ENCODE data around the gene SRC.

Gene SRC

GRCh38 chr20:37395921-37396415, 50.0 kb downstream of the SRC start:
- DNase-seq (ENCODE audit: low read depth in 2 of 2), result no peak

GRCh38 chr20:37396416-37397075, 50.6 kb downstream of the SRC start:
- no peak for DNase-seq (ENCODE audit: low read depth in 2 of 2)

DNA sequence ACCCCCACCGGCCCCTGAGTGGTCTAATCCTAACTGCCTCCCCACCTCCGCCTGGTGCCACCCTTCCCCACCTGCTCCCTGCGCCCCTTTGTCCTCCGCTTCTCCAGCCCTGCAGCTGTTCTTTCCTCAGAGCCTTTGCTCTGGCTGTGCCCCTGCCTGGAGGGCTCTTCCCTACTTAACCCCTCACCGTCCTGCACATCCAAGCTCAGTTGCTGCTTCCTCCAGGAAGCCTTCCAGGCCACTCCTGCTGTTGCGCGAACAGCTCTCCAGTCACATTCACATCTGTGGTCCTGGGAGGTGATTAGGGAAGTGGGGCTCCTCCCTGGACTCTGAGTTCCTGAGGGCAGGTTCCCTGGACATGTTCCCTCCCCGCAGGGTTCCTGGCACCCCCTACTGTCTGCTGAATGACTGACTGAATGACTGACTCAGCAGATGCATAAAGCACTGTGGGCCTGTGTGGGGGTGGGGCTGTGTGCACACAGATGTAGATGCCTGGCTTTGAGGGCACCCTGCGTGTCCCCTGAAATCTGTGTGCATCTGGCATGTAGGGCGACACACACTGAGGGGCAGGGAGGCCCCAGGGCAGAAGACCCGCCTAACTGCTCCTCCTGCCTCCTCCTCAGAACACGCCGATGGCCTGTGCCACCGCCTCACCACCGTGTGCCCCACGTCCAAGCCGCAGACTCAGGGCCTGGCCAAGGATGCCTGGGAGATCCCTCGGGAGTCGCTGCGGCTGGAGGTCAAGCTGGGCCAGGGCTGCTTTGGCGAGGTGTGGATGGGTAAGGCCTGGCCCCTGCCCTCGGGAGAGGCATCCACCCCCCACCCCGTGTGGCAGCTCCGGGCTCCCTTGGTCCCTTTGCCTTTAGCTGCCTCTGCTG, 51.4 kb downstream of the SRC start:
- DNase-seq (ENCODE audit: low read depth in 2 of 2), result no peak

DNA sequence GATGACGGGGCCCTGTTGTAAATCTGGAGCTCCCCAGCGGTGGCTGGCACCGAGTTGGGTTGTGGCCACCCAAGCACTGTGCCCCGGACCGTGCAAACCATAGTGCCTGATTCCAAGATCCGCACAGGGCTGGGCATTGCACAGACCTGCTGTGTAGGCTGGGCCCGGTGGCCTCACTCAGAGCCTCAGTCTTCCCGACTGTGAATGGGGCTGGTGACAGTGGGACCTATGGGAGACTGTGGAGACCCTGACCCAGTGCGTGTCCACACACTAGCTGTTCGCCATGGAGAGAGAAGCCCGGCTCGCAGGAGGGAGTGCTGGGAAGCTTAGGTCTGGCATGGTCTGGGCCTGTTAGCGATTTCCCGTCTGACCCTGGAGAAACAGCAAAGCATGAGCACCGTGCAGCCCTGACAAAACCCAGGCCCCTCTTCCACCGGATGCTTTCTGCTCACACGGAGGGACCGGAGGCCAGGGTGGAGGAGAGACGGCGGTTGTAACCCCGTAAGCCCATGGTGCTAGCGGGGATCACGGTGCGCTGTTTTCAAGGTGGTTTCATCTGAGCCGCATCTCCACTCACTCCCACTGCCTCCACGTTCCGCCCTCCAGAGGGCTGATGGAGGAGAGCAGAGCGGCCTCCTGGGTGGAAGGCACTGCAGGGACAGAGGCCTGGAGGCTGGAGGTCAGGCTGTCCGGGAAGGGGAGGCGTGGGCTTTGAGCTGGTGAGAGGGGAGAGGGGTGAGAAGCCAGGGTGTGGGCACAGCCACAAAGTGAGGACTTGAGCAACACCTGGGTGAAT, 52.2 kb downstream of the SRC start:
- DNase-seq (ENCODE audit: low read depth in 2 of 2), result no peak

DNA sequence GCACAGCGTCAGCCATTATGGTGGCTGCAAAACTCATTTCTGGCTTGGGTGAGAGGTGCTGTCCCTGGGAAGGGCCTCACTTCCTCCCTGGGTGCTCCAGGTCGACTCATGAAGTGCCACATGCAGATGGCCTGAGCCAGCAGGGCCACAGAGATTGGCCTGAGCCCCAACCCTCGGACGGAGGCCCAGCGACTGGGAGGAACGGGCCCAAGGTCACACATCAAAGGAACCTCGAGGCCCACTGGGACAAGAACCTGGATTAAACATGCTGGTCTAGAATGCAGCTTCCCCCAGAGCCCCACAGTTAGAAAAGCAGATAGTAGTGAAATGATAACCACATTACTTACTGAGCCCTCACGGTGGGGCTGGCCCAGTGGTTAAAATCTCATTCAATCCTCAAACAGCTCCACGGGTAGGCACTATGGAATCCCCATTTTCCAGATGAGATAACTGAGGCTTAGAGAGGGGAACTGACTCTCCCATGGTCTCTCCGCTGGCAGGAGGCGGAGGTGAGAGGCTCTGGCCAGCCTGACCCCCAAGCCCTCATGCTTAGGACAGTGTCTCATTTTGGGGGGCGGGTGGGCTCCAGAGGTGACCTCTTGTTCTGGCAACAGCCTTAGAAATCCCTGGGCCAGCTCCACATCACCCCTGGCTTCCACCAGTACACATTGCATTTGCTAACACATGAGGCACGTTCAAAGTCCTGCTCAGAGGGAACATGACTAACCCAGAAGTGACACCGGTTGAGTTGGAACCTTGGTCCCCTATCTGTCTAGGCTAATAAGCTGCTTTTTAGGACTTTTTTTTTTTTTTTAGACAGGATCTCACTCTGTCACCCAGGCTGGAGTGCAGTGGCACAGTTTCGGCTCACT, 53.0 kb downstream of the SRC start:
- DNase-seq (ENCODE audit: low read depth in 2 of 2), result no peak

GRCh38 chr20:37401282-37401929, 55.5 kb downstream of the SRC start:
- DNase-seq (ENCODE audit: low read depth in 2 of 2), result no peak

DNA sequence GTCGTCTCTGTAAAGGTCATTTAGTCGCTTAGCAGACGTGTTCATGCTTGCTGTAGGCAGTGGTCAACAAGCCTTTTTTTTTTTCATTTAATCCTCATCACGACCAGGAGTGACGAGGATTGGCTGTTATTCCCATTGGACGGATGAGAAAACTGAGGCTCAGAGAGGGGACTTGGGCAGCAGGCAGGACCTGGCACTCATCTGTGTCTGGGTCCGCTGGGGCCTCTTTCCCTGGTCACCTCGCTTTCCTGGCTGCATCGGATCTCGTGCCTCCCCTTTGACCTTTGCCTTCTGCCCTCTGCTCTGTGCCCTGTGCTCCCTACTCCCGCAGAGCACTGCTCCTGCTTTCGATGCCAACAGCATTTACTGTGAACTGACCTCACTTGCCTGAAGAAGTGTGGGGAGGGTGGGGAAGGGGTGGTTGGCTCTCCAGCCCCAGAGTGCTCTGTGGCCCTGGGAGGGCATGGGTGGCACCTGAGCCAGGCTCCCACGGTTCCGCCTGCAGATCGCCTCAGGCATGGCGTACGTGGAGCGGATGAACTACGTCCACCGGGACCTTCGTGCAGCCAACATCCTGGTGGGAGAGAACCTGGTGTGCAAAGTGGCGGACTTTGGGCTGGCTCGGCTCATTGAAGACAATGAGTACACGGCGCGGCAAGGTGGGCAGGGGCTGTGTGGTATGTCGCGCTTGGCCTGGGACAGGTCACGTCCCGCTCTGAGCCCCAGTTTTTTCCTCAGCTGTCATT, 56.2 kb downstream of the SRC start:
- DNase-seq (ENCODE audit: low read depth in 2 of 2), result no peak

DNA sequence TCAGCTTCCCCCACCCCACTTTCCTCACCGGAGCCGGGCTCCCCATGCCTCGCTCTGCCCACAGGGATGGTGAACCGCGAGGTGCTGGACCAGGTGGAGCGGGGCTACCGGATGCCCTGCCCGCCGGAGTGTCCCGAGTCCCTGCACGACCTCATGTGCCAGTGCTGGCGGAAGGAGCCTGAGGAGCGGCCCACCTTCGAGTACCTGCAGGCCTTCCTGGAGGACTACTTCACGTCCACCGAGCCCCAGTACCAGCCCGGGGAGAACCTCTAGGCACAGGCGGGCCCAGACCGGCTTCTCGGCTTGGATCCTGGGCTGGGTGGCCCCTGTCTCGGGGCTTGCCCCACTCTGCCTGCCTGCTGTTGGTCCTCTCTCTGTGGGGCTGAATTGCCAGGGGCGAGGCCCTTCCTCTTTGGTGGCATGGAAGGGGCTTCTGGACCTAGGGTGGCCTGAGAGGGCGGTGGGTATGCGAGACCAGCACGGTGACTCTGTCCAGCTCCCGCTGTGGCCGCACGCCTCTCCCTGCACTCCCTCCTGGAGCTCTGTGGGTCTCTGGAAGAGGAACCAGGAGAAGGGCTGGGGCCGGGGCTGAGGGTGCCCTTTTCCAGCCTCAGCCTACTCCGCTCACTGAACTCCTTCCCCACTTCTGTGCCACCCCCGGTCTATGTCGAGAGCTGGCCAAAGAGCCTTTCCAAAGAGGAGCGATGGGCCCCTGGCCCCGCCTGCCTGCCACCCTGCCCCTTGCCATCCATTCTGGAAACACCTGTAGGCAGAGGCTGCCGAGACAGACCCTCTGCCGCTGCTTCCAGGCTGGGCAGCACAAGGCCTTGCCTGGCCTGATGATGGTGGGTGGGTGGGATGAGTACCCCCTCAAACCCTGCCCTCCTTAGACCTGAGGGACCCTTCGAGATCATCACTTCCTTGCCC, 57.4 kb downstream of the SRC start:
- DNase-seq (ENCODE audit: low read depth in 2 of 2), result no peak

- no peak for DNase-seq (ENCODE audit: low read depth in 2 of 2)
These were observed 58.5 kb downstream of the SRC start for GRCh38 chr20:37404461-37404890.

DNA sequence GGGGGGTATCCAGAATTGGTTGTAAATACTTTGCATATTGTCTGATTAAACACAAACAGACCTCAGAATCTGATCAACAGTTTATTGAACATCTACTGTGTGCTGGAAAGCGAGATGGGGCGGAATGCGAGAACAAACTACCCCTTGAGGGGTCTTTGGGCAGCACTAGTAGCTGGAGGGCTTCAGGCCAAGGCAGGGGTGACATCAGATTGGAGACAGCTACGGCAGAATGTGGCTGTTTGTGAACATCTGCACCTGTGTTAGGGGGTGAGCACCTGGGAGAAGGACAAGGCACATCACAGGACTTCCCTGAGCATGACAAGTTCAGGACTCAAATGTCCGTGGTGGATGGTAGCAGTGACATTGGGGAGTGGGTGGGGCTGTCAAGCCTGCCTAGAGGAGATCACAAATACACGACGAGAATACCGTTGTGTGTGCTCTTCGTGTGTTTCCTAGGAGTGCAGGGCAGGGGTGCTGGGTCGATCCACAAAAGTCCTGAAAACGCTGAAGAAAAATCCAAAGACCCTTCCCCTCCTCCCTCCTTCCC, 59.5 kb downstream of the SRC start:
- DNase-seq (ENCODE audit: low read depth in 2 of 2), result no peak

- no peak for DNase-seq (ENCODE audit: low read depth in 2 of 2)
These were observed 60.4 kb downstream of the SRC start for GRCh38 chr20:37406010-37406998.

DNA sequence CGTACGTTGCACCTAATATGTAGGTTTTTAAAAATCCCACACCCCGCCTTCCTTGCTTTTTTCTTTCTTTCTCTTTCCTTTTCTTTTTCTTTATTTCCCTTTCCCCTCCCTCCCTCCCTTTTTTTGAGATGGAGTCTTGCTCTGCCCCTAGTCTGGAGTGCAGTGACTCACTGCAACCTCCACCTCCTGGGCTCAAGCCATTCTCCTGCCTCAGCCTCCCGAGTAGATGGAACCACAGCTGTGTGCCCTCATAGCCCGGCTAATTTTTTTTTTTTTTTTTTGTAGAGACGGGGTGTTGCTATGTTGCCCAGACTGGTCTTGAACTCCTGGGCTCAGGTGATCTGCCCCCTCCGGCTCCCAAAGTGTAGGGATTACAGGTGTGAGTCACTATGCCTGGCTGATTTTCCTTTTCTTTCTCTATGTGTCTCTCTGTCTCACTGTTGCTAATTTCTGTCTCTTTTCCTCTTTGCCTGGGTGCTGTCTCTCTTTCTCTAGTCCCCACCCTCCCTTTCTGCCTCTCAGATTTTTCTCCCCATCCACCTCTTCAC, 61.2 kb downstream of the SRC start:
- DNase-seq (ENCODE audit: low read depth in 2 of 2), result no peak

- DNase-seq (ENCODE audit: low read depth in 2 of 2), result no peak
These were observed 61.6 kb downstream of the SRC start for GRCh38 chr20:37407573-37408002.

- no peak for DNase-seq (ENCODE audit: low read depth in 2 of 2)
These were observed 62.6 kb downstream of the SRC start for GRCh38 chr20:37408302-37409193.

GRCh38 chr20:37411408-37412219, 65.7 kb downstream of the SRC start:
- no peak for DNase-seq (ENCODE audit: low read depth in 2 of 2)

All from stimulated activated CD4-positive, alpha-beta T cell treated with anti-CD3 and anti-CD28 coated beads, Interleukin-1b, Interleukin-23, amount 100 ng/mL, for 1 hour (primary cell).